K562 (cell line): ENCODE data around the gene ACP5. TPM values are rescaled to one million over a fixed set of nuclear protein-coding genes. Genes with fewer than 3 reads are reported as not detected.

ENCODE experiments used
- CHD2 ChIP-seq: IDR thresholded peaks from 2 replicates; pipeline ENCODE4 v1.6.1; 2011; ENCODE audit warnings: low read depth, low read length
- GABPB2 ChIP-seq: fragments of 250-450 bp; sonication (Bioruptor Pico); conservative IDR thresholded peaks from 2 replicates; pipeline ENCODE4 v1.5.1; 2021; ENCODE audit warnings: mild to moderate bottlenecking
- LEF1 ChIP-seq: fragments of 450-650 bp; IDR thresholded peaks from 2 replicates; pipeline ENCODE4 v1.6.1; 2016; ENCODE audit warnings: mild to moderate bottlenecking
- MBD1 ChIP-seq: fragments of 250-450 bp; sonication (Bioruptor Pico); IDR thresholded peaks from 2 replicates; pipeline ENCODE4 v1.8.0; 2022; ENCODE audit warnings: inconsistent platforms
- MCM5 ChIP-seq: fragments of 450-650 bp; IDR thresholded peaks from 2 replicates; pipeline ENCODE4 v1.6.1; 2016; ENCODE audit warnings: low read depth
- PRPF4 ChIP-seq: fragments of 200-400 bp; formaldehyde crosslinking; IDR thresholded peaks from one replicate; pipeline ENCODE4 v1.6.1; 2017; ENCODE audit warnings: low read length, low read depth, mild to moderate bottlenecking; ENCODE audit not compliant: insufficient read depth, poor library complexity, severe bottlenecking
- TCF7 ChIP-seq: sonication (generic); IDR thresholded peaks from 2 replicates; pipeline ENCODE4 v1.6.1; 2016; ENCODE audit warnings: antibody characterized with exemption, borderline replicate concordance
- TRIM28 ChIP-seq: fragments of 450-650 bp; IDR thresholded peaks from 2 replicates; pipeline ENCODE4 v1.6.1; 2017
- ZBTB33 ChIP-seq: sonication (generic); formaldehyde crosslinking; IDR thresholded peaks from 2 replicates; pipeline ENCODE4 v1.8.1; 2023; ENCODE audit warnings: mild to moderate bottlenecking, missing genetic modification reagents
- ZBTB5 ChIP-seq: fragments of 450-650 bp; IDR thresholded peaks from 2 replicates; pipeline ENCODE4 v1.6.1; 2017; ENCODE audit warnings: antibody characterized with exemption
- polyA plus RNA-seq, 8 experiments: library from polyadenylated mRNA; depleted of rRNA in 4 of 8; stranded (reverse) in 5 of 8; unstranded in 3 of 8; fragments of >200 nt; fragmentation: Nextera tagmentation in 2 of 8; fragmentation: Illumina TruSeq in 1 of 8; extraction: Ambion mirVana in 2 of 8; extraction: Trizol in 1 of 8; gene quantifications; 2 replicates each; pipeline versions ENCODE4 v1.2.1 to v1.2.3, GENCODE V29; 2011 to 2014; ENCODE audit warnings: inconsistent platforms in 1 of 8, missing spikeins in 1 of 8
- total RNA-seq, 7 experiments: library from RNA; depleted of rRNA in 6 of 7; stranded (reverse); fragments of >200 nt in 6 of 7; fragmentation: Illumina TruSeq in 2 of 7; extraction: Trizol in 2 of 7; gene quantifications; 2 replicates each; pipeline versions ENCODE4 v1.2.1 to v1.2.3, GENCODE V29; 2011 to 2021; ENCODE audit warnings: low replicate concordance in 1 of 7
- TF ChIP-seq, protein P1 (sequence below), 2 experiments: fragments of 450-650 bp in 1 of 2; sonication (generic) in 1 of 2; formaldehyde crosslinking in 1 of 2; IDR thresholded peaks in 1 of 2; conservative IDR thresholded peaks in 1 of 2; 2 replicates each; pipeline versions ENCODE4 v1.6.1 to v1.8.1; 2016 to 2023; ENCODE audit warnings: mild to moderate bottlenecking in 2 of 2, moderate library complexity in 2 of 2, inconsistent platforms in 1 of 2, missing genetic modification reagents in 1 of 2
- TF ChIP-seq, protein P2 (sequence below): fragments of 250-450 bp; sonication (Bioruptor Pico); IDR thresholded peaks from 2 replicates; pipeline ENCODE4 v1.4.0; 2020; ENCODE audit warnings: mild to moderate bottlenecking, moderate library complexity
- TF ChIP-seq, protein P3 (sequence below): IDR thresholded peaks from 3 replicates; pipeline ENCODE4 v1.6.1; 2011; ENCODE audit warnings: borderline replicate concordance, mild to moderate bottlenecking; ENCODE audit not compliant: insufficient read length, insufficient read depth
- TF ChIP-seq, protein P4 (sequence below): sonication (generic); formaldehyde crosslinking; IDR thresholded peaks from 2 replicates; pipeline ENCODE4 v1.8.1; 2023; ENCODE audit warnings: mild to moderate bottlenecking, missing genetic modification reagents

ACP5 gene
- total and polyA plus RNA-seq, 9 of the 15 experiments (the other 6 are each of a cell fraction or from before 2014, with no cell fraction given), result 0.06 to 1.1 (median 0.31) TPM; not detected in 1

DNA sequence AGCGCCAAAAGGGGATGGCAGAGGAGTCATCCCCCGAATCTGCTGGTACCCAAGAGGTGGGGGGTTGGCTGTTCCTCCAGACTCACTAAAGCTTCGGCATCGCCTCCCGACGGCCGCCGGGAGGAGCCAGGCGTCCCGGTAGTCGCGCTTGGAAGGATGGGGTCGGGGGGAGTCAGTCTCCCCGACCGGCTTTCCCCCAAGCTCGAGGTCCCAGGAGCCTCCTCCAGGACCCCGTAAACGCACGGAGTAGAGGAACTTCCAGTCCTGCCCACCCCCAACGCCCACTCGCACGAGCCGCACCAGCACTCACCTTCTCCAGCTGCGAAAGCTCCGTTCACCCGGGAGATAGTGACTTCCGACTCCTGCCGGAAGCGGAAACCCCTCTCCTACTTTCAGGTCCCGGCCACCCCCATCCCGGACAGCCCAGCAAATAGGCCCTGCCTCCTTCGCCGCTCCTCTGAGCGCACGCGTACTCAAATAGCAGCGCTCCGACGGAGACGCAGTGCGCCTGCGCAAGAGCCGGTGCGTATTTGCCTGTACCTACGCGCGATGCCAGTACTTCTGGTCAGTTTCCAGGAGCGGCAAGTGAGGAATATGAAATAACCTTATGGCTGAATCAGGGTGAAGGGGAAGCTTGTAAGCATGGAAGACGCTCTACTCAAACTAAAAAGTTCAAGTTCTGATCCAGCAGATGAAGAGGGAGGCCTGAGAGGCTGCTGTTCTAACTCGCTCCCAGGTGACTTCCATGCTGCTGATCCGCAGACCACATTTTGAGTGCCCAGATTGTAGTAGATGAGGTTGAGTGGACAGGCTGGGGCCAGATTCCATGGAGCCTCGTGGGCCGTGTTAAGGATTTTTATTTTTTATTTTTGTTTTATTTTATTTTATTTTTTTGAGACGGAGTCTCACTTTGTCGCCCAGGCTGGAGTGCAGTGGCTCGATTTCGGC is 18.3 kb downstream of the ACP5 start, which contains the start of gene ELOF1 (continued):
- TF ChIP-seq ZBTB33 (CRISPR knock-in tag) (no peak; the same call in 1 of the 2 replicates), TRIM28 (no peak; the same call in 1 of the 2 replicates), LEF1 (no peak), PRPF4 (no peak), CHD2 (no peak), MBD1 (CRISPR knock-in tag) (no peak), ZBTB5 (no peak), GABPB2 (CRISPR knock-in tag) (no peak), MCM5 (no peak), TCF7 (no peak)
- TF ChIP-seq, protein P1, sequence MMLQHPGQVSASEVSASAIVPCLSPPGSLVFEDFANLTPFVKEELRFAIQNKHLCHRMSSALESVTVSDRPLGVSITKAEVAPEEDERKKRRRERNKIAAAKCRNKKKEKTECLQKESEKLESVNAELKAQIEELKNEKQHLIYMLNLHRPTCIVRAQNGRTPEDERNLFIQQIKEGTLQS (IDR thresholded peaks at IDR 0.05), result no peak
- TF ChIP-seq, protein P1 (CRISPR knock-in tag; conservative IDR thresholded peaks at IDR 0.05), result no peak
- TF ChIP-seq, protein P2, sequence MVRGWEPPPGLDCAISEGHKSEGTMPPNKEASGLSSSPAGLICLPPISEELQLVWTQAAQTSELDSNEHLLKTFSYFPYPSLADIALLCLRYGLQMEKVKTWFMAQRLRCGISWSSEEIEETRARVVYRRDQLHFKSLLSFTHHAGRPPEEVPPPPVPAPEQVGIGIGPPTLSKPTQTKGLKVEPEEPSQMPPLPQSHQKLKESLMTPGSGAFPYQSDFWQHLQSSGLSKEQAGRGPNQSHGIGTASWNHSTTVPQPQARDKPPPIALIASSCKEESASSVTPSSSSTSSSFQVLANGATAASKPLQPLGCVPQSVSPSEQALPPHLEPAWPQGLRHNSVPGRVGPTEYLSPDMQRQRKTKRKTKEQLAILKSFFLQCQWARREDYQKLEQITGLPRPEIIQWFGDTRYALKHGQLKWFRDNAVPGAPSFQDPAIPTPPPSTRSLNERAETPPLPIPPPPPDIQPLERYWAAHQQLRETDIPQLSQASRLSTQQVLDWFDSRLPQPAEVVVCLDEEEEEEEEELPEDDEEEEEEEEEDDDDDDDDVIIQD, result no peak
- TF ChIP-seq, protein P3, sequence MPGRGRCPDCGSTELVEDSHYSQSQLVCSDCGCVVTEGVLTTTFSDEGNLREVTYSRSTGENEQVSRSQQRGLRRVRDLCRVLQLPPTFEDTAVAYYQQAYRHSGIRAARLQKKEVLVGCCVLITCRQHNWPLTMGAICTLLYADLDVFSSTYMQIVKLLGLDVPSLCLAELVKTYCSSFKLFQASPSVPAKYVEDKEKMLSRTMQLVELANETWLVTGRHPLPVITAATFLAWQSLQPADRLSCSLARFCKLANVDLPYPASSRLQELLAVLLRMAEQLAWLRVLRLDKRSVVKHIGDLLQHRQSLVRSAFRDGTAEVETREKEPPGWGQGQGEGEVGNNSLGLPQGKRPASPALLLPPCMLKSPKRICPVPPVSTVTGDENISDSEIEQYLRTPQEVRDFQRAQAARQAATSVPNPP, result no peak
- TF ChIP-seq, protein P4, sequence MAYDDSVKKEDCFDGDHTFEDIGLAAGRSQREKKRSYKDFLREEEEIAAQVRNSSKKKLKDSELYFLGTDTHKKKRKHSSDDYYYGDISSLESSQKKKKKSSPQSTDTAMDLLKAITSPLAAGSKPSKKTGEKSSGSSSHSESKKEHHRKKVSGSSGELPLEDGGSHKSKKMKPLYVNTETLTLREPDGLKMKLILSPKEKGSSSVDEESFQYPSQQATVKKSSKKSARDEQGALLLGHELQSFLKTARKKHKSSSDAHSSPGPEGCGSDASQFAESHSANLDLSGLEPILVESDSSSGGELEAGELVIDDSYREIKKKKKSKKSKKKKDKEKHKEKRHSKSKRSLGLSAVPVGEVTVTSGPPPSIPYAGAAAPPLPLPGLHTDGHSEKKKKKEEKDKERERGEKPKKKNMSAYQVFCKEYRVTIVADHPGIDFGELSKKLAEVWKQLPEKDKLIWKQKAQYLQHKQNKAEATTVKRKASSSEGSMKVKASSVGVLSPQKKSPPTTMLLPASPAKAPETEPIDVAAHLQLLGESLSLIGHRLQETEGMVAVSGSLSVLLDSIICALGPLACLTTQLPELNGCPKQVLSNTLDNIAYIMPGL, result no peak
